Right kidney (tissue), 9 donors: ENCODE measurements around the gene TAS2R20.
"Not testable (repeated sequence)": the region's sequence is repeated elsewhere in the genome, so short reads cannot be mapped to it uniquely, and the experiment has no call there.

Experiments used
- DNase-seq: peaks from one replicate; pipeline ENCODE4 v3.0.0-alpha.2; 2016
- long read RNA-seq, 8 donors: transcript quantifications; one replicate each; lab custom pipeline, GENCODE V29; 2026

Gene TAS2R20, protein sequence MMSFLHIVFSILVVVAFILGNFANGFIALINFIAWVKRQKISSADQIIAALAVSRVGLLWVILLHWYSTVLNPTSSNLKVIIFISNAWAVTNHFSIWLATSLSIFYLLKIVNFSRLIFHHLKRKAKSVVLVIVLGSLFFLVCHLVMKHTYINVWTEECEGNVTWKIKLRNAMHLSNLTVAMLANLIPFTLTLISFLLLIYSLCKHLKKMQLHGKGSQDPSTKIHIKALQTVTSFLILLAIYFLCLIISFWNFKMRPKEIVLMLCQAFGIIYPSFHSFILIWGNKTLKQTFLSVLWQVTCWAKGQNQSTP
- long read RNA-seq, donor 1: 0 reads
- long read RNA-seq, donor 2: 0 reads
- long read RNA-seq, donor 3, partial matches to known transcripts: 0 of 1 reads
- long read RNA-seq, donor 3, other reads (novel, unspliced or antisense): 0 of 1 reads
- long read RNA-seq, donor 4: 0 reads
- long read RNA-seq, donor 5: 0 reads
- long read RNA-seq, donor 6, partial matches to known transcripts: 0 of 1 reads
- long read RNA-seq, donor 6, other reads (novel, unspliced or antisense): 0 of 1 reads
- long read RNA-seq, donor 7, partial matches to known transcripts: 0 of 2 reads
- long read RNA-seq, donor 7, other reads (novel, unspliced or antisense): 0 of 2 reads
- long read RNA-seq, donor 8: 0 reads

DNA sequence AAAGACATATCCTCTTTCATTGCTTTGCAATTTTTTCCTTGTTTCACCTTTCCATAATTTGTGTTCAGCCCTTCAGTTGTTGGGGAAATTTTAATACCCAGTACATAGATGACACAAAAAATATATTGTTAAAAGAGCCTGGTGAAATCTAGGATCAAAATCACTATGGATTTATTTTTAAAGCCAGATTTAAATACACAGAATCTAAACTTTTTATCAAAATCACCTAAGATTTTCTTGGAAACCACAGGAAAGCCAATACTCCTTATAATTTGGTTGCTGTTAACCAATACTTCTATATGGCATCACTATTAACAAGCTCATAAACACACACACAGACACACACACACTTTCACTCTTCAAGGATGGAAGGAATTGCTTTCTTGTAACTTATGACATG, at the start of gene TAS2R20:
Gene TAS2R20 (minus strand): TSS at position 101 of the 400 bp plus-strand sequence. CDS start 429 bp downstream, outside the sequence.
- DNase-seq: no peak

DNA sequence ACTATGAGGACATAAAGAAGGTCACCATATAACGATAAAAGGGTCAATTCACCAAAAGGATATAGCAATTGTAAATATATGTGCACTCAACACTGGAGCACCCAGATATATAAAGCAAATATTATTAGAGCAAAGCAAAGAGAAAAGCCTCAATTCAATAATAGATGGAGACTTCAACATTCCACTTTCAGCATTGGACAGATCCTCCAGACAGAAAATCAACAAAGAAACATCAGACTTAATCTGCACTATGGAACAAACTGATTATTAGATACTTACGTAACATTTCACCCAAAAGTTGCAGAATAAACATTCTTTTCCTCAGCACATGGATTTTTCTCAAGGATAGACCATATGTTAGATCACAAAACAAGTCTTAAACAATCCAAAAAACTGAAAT, 43.3 kb upstream of the TAS2R20 start:
- DNase-seq: not testable (repeated sequence)

DNA sequence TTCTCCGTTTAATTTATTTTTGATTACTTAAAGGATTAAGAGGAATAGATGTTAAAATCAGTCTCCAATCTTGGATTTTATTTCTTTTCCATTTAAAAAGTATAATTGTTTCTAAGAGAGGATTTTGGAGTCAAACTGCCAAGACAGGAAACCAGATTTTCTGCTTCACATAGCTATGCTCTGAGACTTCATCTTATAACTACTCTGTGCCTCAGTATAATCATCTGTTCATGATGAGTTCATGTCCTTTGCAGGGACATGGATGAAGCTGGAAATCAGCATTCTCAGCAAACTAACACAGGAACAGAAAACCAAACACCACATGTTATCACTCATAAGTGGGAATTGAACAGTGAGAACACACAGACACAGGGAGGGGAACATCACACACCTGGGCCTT, 42.1 kb upstream of the TAS2R20 start:
- no peak for DNase-seq

DNA sequence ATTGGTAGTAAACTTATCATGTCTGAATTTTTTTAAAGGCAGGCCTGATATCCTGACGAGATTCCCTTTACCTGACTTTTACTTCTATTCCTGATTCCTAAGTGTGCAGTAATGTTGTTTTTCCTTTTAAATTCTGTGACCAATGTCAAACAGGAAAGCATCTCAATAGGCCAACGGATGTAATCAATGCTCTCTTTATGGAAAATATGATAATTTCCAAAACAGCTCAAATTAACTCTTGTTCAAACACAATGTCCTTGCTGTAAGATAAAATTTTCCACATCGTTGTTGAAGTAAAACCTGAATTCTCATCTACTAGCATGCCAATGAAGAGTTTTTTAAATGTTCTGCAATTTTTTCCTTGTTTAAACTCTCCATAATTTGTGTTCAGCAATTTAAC, 41.1 kb upstream of the TAS2R20 start:
- no peak for DNase-seq

DNA sequence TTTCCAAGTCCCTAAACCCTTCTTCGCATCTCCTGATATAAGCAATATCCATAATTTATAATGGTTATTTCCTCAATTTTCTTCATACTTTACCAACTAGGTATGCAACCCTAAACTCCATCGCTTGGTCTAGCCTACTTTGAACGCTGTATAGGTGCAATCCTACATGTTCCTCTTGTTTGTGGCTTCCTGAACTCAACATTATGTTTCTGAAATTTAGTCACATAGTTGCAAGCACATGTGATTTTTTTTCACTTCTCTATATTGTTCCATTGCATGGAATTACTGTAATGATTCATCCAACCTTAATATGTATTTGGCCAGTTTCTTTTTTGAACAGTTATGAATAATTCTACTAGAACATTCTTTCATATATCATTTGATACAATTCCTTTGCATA, 35.9 kb upstream of the TAS2R20 start:
- not testable (repeated sequence) for DNase-seq

DNA sequence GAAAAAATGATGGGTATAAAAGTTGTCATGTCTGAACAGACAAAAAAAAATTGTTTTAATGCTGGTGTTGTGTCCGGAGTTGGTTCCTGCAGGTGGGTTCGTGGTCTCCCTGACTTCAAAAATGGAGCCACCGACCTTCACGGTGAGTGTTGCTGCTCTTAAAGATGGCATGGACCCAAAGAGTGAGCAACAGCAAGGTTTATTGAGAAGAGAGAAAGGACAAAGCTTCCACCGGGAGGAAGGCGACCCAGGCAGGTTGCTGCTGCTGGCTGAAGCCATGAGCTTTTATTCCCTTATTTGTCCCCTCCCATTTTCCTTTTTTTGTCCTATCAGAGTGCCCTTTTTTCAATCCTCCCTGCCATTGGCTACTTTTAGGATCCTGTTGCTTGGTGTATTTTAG, 33.2 kb upstream of the TAS2R20 start, which contains the start of gene TAS2R31:
Gene TAS2R31 (minus strand): TSS at position 101 of the 400 bp plus-strand sequence. CDS start 72 bp downstream, at position 29.
- no peak for DNase-seq

DNA sequence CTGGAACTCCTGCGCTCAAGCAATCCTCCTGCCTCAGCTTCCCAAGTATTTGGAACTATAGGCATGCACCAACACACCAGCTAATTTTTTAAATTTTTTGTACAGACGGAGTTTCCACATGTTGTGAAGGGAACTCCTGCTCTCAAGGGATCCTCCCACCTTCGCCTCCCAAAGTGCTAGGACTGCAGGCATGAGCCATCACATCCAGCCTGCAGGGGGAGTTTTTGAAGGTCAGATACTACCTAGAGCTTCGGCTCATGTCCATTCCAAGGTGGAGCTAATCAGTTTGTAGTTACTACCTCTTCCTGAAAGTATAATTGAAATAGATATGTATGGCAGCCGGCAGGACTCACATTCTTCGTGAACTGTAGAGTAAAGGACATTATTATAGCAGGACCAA, 28.0 kb upstream of the TAS2R20 start:
- no peak for DNase-seq

DNA sequence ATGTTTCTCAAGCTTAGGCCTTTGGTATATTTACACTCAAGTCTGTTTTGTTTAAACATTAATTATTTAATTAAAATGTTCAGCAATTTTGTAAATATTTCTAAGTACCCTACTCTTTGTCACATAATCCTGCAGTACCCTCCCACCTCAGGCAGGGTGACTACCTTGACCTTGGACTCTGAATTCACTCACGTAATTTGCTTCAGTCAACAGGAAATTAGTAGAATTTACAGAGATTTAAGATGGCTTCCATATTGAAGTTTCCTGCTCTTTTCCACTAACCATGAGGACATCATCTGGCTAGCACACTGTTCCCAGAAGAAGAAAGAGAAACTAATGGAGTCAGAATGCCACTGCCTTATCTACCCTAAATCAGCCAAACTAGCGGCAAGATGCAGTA, 25.3 kb upstream of the TAS2R20 start:
- DNase-seq: no peak

DNA sequence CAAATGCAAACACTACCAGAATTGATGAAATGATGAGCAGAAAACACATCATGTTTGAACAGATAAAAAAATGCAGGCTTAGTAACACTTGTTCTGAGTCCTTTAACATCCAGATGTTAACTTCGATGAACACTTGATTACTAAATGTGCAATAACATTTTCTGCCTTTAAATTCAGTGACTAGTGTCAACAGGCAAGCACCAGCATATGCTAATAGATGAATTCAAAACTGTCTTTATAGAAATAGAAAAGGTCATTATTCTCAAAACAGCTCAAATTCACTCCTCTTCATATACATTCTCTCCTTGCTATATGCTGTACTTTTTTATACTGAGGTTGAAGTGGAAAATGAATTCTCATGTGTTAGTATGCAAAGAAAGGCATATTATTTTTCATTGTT, 24.4 kb upstream of the TAS2R20 start, which contains the start of gene TAS2R19:
Gene TAS2R19 (minus strand): TSS at position 101 of the 400 bp plus-strand sequence. CDS start 49 bp downstream, at position 52.
- no peak for DNase-seq

DNA sequence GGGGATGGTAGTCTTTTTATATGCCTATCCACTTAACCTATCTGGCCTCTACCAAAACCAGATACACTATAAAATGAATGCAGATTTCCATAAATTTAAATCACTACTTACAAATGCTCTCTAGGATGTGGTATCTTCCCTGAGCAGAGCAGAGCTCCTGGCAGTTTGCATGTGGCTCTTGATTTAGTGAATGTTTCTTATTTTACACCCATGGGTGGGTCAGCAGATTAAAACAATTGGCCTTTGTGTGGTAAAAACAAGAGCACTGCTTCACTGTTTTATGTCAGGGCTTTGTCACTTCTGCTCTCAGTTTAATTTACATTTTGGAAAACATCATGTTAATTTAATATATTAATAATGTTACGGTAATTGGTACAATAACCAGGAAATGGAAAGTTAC, 18.8 kb upstream of the TAS2R20 start:
- no peak for DNase-seq

DNA sequence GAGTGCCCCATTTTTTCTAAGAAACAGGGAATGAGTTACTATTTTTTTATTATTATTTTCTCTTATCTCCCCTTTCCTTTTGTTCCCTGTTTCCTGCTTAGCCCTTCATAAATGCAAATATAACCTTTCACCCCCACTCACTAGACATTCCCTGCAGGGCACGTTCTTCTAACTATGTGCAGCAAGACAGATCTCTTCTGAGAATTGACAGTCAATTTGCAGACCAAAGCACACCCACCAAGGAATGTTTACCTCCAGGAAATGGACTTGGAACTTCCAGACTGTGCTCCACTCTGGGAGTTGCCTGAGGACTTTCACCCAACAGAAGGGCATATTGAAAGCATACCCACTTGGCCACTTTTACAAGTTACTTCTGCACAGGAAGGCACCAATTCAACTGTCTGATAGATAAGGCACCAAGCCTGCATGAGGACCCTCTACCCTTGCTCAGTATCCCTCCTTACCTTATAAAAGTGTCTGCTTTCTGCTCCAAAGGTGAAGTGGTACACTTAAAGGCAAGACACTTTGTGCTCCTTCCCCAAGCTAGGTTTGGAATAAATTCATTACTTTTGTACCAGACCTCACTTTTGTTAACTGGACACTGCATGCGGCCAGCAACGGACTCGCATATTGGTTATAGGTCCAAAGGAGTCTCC, 17.8 kb upstream of the TAS2R20 start:
- no peak for DNase-seq

DNA sequence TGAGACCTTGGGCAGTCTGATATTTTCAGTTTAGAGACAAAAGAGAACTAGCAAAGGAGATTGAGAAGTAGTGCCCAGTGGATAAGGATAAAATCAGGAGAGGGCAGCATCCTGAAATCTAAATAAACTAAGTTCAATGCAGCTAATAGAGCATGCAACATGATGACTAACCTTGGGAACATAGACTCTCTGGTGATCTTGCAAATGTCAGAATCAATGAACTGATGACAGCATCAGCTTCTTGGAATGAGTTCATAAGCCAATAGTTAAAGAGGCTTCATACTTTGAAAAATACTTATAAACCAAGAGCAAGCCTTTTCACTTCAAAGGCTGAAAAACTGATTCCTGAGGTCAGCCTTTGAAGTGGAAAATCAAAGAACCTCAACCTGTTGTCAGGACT, 16.1 kb upstream of the TAS2R20 start:
- DNase-seq: no peak

DNA sequence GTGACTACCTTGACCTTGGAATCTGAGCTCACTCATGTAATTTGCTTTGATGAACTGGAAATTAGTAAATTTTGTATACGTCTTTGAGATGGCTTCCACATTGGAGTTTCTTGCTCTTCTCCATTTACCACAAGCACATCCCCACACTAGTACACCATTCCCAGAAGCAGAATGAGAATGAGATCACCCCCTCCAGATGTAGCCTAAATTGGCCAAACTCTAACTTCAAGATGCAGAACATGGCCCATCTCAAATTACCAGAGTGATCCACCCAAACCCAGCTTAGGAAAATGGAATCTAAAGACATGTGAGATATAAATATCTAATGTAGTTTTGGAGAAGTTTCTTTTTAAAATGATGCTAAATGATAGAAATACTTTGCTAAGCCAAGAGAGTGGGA, 9.5 kb upstream of the TAS2R20 start:
- no peak for DNase-seq

DNA sequence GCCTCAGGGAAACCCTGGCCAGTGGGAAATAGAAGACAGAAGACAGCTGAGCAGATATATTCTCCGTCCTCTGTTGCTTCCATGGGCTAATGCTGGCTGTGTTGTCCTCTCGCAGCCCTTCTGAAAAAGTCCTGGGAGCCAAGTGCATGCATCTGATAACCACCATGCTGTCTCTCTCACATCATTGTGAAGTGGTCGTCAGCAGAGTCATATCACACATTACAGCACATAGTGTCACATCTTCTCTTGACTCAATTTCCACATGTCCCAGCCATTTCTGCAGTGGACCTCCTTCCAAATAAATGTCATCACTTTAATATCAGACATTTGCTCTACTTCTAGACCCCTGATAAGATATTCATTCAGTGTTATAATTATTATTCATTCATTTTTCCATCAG, 3.8 kb downstream of the TAS2R20 start:
- DNase-seq: no peak

DNA sequence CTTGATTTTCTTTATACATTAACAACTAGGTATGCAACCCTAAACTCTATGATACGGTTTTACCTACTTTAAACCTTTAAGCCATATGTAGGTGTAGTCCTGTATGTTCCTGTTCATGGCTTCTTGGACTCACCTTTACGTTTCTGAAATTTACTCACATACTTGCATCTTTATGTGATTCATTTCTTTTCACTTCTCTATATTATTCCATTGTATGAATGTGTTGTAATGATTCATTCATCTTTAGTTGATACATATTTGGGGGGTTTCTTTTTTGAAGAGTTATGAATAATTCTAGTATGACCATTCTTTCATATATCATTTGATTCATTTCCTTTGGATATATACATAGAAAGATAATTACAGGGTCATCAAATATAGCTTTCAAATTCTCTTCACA, 9.0 kb downstream of the TAS2R20 start:
- no peak for DNase-seq

DNA sequence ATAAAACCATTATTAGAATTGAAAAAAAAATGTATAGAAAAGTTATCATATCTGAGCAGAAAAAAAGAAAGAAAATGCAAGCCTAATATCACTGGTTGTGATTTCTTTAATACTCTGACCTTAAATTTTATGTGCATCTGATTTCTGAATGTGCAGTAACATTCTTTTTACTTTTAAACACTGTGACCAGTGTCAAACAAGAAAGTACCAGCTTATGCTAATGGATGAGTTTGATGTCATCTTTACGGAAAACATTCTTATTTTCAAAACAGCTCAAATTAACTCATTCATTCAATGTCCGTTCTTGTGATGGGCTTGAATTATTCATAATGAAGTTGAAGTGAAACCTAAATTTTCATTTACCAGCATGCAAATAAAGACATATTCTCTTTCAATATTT, 11.3 kb downstream of the TAS2R20 start, which contains the start of gene TAS2R50:
Gene TAS2R50 (minus strand): TSS at position 101 of the 400 bp plus-strand sequence. CDS start 52 bp downstream, at position 49.
- DNase-seq: no peak

DNA sequence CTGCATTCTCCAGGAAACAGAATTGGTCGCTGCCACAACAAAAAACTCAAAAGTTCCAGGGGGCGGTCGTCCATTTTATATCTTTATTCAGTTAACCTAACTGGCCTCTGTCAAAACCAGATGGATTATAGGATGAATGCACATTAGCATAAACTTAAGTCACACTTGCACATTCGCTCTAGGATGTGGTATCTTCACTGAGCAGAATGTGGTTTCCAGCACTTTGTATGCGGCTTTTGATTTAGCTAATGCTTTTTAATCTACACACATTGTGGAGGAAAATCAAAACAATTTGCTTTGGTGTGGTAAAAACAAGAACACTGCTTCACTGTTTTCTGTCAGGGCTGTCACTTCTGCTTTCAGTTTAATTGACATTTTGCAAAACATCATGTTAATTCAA, 15.9 kb downstream of the TAS2R20 start:
- DNase-seq: no peak

DNA sequence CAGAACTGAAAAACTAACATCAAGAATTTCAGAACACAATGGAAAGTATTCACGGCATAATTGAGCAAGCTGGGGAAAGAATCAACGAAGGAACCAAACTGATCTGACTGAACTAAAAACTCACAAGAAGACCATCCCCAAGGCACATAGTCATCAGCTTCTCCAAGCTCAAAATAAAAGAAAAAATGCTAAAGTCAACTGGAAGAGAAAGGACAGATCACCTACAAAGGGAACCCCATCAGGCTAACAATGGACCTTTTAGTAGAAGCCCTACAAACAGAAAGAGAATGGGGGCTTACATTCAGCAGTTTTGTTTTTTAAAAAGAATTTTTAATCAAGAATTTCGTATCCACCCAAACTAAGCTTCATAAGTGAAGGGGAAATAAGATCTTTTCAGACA, 23.1 kb downstream of the TAS2R20 start:
- no peak for DNase-seq

DNA sequence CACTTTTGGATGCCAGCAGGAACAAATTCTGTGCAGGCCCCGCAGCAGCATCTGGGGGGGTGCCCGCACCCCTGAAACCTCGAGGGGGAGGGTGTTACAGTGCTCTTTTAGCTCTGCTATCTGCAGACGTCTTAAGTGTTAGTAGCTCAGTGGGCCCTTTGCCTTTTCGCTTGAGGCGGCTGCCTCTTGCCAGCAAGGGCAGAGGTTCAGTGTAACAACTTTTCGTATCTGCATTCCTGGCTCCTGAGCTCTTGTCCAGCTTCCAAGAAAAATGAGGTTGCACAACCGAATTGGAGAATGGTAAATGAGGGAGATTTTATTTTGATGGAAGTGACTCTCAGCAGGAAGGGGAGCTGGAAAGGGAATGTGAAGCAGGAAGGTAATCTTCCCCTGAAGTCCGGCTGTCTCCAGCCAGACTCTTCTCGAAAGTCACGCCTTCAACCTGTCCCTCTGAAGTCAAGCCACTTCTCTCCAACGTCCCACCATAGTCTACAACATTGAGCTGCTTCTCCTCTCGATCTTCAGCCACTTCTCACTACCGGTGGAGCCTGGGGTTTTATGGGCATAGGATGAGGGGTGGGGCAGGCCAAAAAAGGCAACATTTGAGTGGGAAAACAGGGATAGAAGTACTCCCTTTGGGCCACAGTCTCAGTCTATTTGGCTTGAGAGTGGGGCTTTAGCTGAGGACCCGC, 29.2 kb downstream of the TAS2R20 start:
- no peak for DNase-seq

DNA sequence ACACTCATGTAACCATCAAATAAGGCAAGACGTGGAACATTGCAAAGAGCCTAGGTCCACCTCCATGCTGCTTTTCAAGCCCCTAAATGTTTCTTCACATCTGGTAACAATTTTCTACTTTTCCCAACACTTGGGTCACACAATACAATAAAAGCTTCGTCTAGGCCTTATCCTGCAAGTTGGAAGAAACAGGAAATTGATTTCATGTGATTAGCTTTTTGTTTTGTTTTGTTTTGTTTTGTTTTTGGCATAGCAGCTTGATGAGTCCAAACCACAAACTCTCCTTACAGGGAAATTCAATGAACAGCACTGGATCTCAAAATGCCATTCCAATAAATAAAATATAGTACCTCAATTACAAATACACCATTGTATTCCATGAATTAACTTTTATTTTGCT, 30.7 kb downstream of the TAS2R20 start:
- DNase-seq: no peak

DNA sequence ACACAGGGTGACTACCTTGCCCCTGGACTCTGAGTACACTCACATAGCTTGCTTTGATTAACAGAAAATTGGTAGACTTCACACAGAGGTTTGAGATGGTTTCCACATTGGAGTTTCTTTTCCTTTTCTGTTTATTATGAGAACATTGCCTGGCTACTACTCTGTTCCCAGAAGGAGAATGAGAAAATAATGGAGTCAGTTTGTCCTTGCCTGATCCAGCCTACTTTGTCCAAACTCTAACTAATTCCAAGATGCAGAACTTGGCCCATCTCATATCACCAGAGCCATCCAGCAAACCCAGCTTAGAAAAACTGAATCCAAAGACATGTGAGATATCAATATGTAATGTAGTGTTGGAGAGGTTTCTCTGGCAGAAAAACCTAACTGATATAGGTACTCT, 31.8 kb downstream of the TAS2R20 start:
- no peak for DNase-seq

DNA sequence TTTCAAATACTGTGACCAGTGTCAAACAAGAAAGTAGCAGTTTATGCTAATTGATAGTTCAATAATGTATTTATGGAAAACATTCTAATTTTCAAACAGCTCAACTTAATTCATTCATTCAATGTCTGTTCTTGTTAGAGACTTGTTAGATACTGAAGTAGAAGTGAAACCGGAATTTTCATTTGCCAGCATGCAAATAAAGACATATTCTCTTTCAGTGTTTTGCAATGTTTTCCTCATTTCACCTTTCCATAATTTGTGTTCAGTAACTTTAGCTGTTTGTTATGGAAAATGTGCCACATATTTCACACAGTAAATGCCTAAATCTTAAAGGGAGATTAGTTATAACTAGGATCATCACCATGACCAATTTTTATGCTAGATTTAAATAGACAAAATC, 32.6 kb downstream of the TAS2R20 start:
- DNase-seq: no peak
